SHP77 treated with DMSO at 0.1 percent for 48 hours (cell line): ENCODE measurements around the gene FPR3.
A peak's percentile ranks its signal among the peaks of the same experiment; 100 is the strongest.
"Not testable (repeated sequence)": the region's sequence is repeated elsewhere in the genome, so short reads cannot be mapped to it uniquely, and the experiment has no call there.

Source experiments
- DNase-seq: peaks from one replicate; lab custom pipeline; 2025; lab: John Stamatoyannopoulos, UW

The FPR3 gene

DNA sequence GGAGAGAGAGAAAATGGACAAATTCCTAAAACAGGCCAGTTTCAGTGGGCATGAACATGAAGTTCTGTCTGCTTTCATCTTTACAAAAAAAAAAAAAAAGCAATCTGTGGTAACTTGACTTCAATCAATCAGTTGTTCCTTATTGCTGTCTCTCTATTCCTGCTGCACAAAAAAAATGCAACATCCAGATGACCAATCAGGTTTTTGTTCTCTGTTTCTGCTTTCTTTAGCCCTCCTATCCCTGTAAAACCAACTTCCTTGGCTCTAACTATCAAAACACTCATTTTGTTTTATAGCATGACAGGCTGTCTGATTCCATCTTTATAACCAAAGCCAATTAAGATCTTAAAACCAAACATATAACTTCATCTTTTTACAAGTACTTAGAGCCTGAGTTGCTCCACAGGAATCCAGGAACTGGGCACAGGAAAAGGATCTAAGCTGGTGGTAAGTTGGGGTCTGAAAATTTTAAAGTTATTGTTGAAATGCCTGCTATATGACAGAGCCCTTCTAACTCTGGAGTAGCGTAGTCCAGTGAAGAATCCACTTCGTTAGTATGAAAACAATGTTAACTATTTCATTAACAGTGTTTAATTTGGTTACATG, at the start of gene FPR3:
Gene FPR3 (plus strand): TSS at position 273 of the 606 bp plus-strand sequence. CDS start 28,592 bp downstream, outside the sequence.
- DNase-seq: no peak

GRCh38 chr19:51746731-51747130, 48.2 kb upstream of the FPR3 start:
- DNase-seq: no peak

- no peak for DNase-seq
Measured at GRCh38 chr19:51749979-51750378, 45.0 kb upstream of the FPR3 start.

DNA sequence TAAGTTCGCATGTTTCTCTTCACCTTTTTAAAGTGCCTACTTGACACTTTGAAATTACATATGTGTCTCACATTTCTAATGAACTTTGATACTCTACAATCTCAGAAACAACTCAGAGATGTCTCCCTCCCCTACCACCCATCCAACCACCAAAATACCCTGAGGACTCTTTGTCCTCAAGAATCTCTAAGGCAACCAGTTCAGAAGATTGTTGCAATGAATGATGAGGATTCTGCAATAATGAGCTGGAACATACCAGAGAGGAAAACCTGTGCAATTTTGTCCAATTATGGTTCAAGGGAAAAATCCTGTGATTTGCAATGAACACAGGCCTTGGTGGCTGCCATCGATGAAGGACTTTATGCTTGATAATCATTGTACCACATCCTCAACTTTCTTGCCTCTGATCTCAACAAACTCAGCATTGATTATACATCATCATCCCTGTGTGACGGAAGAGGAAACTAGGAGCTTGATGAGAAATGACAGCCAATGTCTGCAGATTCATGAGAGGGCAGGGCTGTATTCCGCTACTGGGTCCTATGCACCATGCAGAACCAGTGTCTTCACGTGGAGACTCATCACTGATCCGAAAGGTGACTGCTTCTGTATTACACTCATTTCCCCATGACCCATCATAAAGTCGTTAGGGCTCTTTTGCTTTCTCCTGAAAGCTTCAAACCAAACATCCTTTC, 44.4 kb upstream of the FPR3 start:
- DNase-seq: no peak

DNA sequence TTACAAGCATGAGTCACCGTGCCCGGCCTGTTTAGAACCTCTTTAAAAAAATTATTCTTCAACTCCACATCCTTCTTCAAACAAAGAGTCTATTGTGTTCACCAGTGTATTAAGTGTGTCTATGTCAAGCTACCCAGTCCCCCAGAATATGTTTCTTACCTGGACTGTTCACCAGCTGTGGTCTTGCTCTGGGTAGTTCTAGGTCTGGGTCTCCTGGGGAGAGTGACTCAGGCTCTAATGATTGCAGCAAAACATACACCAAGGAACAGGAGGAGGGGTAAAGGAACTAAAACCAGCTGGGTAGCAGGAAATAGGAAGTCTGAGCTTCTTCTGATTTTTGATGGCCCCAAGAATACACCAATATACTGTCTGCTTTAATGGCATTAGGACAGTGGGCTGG, 43.3 kb upstream of the FPR3 start, which contains the start of gene FPR1:
Gene FPR1 (minus strand): TSS at position 224 of the 400 bp plus-strand sequence. CDS start 4,884 bp downstream, outside the sequence.
- no peak for DNase-seq

- no peak for DNase-seq
Measured at GRCh38 chr19:51754109-51754508, 40.8 kb upstream of the FPR3 start.

- DNase-seq: no peak
Measured at GRCh38 chr19:51754770-51755169, 40.2 kb upstream of the FPR3 start.

- no peak for DNase-seq
Measured at GRCh38 chr19:51755571-51755970, 39.4 kb upstream of the FPR3 start.

DNA sequence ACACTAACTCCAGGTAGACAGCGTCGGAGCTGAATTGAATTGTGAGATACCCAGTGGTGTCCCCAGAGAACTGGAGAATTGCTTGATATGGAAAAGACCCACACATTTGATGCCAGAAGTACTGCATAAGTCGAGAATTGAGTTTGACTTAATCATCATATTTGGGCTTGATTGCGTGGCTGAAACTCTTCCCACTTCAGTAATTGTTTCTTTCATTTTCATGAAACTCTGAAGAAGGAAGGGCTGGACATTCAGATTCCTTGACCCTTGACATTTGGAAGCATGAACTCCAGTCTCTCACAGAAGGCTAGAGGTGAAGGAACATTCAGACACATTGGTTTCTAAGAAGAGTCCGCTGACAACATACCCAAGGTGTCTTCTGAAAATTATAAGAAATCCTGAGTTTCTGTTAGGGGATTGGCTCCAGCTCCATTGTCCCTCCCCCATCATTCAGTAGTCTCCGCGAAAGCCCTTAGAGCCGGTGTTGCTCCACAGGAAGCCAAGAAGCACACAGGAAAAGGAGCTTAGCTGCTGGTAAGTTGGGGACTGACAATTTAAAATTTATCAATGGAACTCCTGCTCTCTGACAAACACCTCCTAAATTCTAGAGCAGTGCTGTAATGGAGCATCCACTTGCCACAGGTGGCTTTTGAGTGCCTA, 34.1 kb upstream of the FPR3 start, which contains the start of gene FPR2:
Gene FPR2 (plus strand): TSS at position 484 of the 660 bp plus-strand sequence. CDS start 7,479 bp downstream, outside the sequence.
- no peak for DNase-seq

DNA sequence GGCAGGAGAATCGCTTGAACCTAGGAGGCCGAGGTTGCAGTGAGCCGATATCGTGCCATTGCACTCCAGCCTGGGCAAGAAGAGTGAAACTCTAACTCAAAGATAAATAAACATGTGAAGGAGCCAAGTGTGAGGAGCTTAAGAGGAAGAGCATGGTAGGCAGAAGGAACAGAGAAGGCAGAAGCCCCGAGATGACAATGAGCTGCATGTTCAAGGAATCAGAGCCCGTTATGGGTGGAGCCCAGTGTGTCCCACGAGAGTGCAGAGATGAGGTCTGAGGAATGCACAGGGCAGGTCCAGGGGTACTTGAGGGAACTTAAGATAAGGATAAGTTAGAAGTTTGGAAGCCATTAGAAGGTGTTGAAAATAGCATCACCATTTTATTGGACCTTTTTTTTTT, 33.3 kb upstream of the FPR3 start:
- no peak for DNase-seq

- no peak for DNase-seq
Measured at GRCh38 chr19:51765086-51765485, 29.9 kb upstream of the FPR3 start.

GRCh38 chr19:51766461-51766860, 28.5 kb upstream of the FPR3 start:
- DNase-seq: no peak

GRCh38 chr19:51771376-51772130, 23.4 kb upstream of the FPR3 start:
- no peak for DNase-seq

DNA sequence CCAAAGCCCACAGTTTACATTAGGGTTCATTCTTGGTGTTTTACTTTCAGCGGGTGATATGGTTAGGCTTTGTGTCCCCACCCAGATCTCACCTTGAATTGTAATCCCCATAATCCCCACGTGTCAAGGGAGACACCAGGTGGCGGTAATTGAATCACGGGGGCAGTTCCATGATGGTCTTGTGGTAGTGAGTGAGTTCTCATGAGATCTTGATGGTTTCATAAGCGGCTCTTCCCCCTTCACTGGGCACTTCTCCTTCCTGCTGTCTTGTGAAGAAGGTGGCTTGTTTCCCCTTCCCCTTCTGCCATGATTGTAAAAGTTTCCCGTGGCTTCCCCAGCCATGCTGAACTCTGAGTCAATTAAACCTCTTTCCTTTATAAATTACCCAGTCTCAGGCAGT, 22.0 kb upstream of the FPR3 start:
- DNase-seq: no peak

GRCh38 chr19:51776561-51776960, 18.4 kb upstream of the FPR3 start:
- DNase-seq: not testable (repeated sequence)

DNA sequence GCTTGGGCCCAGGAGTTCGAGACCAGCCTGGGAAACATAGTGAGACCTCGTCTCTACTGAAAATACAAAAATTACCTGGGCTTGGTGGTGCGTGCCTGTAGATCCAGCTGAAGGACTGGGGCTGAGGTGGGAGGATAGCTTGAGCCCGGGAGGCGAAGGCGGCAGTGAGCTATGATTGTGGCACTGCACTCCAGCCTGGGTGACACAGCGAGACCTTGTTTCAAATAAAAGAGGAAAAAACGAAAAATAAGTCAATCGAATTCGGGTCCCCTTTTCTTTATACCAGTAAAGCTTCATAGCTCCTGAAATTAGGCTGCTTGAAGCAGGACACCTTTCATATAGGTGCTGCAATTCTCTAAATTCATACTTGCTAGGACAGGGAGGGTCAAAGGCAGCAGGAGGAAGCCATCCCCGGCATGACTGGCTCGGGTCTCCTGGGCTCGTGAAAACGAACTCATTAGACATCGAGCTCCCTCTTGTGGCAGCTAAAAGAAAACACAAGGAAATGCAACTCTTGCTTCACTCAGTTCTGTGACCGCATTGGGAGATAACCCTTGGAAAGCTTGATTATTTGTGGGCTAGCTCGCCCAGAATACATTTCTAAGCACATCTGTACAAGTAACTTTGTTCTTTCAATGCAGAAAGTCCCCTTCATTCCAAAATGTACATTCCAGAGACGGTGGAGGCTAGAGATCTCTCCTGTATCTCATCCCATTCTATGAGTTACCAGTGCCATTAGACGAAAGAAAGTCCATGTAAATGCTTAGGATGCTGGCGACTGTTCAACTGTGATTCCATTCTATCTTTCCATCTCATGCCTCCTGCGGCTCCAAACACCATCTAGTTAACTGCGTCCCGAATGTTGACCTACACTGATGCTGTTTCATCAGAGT, 17.1 kb upstream of the FPR3 start:
- peak; percentile 29 for DNase-seq

DNA sequence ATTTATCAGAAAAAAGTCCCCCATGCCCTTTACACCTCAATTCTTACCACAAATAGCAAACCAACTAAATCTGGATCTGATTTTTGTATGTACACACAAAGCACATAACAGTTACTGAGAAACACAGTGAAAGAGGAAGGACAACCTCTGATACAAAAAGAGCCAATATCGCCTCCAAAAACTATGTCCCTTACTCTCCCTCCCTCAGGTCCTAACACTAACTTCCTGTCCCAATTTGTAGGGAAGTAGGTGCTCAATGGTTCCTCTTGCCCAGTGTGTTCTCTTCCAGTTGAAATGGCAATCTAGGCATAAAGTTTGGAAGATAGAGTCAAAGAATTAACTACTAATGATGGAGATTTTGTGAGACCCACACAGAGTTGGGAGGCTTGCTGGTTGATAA, 15.8 kb upstream of the FPR3 start:
- no peak for DNase-seq

- DNase-seq: no peak
Measured at GRCh38 chr19:51779703-51780102, 15.3 kb upstream of the FPR3 start.

DNA sequence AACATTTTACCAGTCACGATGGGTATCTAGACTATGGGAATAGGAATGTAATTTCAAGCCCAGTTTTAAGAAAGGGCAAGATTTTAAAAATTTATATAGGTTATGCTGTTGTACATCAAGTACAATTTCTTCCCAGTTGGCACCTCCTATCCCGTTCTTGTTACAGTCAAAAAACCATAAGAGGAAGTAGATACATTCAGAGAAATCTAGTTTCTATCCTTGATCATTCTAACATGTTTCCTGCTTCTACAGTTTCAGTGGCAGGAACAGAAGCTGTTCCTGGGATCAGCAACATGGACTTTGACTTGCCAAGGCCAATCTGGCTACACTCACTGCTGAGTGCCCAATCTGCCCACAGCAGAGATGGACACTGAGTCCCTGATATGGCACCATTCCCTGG, 14.7 kb upstream of the FPR3 start:
- no peak for DNase-seq

DNA sequence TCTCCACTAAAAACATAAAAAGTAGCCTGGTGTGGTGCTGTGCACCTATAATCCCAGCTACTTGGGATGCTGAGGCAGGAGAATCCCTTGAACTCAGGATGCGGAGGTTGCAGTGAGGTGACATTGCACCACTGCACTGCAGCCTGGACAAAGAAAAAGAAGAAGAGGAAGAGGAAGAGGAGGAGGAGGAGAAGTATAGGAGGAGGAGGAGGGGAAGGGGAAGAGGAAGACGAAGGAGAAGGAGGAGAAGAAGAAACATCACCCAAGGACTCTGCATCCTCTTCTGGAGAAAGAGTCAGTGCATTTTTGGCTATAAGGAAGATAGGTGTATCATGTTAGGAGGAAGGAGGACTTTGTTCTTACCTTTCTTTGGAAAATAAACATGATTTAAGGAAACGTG, 13.0 kb upstream of the FPR3 start:
- no peak for DNase-seq

- DNase-seq: no peak
Measured at GRCh38 chr19:51783372-51783771, 11.6 kb upstream of the FPR3 start.
